NCI-H2196 treated with DMSO at 0.1 percent for 48 hours (cell line): Measurements from ENCODE around the gene ADRB2.

Experiments
- DNase-seq: peaks from one replicate; lab custom pipeline; 2025; ENCODE audit not compliant: unreplicated experiment; lab: John Stamatoyannopoulos, UW

ADRB2 gene

GRCh38 chr5:148830211-148830610 is 3.8 kb downstream of the ADRB2 start:
- no peak for DNase-seq

GRCh38 chr5:148831590-148832565 is 5.5 kb downstream of the ADRB2 start:
- no peak for DNase-seq

- DNase-seq: no peak
Observed at GRCh38 chr5:148833122-148833521, 6.7 kb downstream of the ADRB2 start.

DNA sequence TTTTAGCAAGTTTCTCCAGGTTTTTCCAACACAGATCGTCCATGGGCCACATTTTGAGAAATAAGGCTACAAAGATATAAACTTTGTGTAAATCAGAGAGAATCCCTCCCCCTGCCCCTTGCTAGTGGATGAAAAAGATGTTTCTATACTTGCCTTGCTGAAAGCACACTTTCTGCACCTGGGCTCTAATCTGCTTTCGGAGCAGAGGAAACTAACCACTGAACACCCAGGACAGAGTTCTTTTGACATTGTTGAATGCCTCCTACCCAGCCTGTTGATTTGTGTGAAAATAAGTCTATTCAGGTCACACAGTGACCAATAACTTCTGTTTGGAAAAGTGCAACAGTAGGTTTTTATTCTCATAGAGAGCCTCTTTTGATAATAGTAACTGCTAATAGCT is 7.5 kb downstream of the ADRB2 start:
- DNase-seq: no peak

- no peak for DNase-seq
Observed at GRCh38 chr5:148834689-148835088, 8.3 kb downstream of the ADRB2 start.

- no peak for DNase-seq
Observed at GRCh38 chr5:148836272-148837250, 10.2 kb downstream of the ADRB2 start.

DNA sequence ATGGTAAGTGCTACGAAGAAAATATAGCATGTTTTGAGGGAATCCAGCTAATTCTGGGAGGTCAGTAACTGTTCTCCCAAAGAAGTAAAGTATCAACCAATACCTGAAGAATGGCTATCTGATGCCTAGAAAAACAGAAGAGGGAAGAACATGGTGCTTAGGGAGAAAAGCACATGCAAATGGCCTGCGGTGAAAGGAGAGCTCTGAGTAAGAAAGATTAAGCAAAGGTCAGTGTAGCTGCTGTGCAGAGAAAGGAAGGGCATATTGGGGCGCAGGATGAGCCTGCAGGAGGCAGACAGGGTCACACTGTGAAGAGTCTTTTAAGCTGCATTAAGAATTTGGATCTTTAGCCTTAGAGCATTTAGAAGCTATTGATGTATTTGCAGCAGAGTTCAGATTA is 11.0 kb downstream of the ADRB2 start:
- no peak for DNase-seq

DNA sequence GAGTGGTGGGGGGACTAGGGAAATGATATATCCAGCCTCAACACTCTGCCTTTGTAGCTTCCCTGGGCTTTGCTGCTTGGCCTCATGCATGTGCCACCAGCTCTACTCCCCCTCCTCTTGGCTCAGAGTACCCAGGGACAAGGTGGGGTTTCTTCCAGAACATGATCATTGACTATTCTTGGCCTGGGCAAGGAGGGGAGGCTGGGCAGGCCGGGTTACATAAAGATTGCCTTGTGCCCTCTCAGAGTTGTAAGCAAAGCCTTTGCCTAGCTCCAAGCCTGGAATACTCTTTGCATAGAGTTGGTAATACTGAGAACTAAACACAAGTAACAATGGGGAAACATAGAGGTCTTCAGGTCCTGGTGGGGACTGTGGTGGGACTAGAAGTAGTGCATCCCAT is 11.9 kb downstream of the ADRB2 start:
- DNase-seq: no peak

- DNase-seq: no peak
Observed at GRCh38 chr5:148839960-148840359, 13.5 kb downstream of the ADRB2 start.

GRCh38 chr5:148840531-148840930 is 14.1 kb downstream of the ADRB2 start:
- DNase-seq: no peak

- no peak for DNase-seq
Observed at GRCh38 chr5:148841519-148841918, 15.1 kb downstream of the ADRB2 start.

DNA sequence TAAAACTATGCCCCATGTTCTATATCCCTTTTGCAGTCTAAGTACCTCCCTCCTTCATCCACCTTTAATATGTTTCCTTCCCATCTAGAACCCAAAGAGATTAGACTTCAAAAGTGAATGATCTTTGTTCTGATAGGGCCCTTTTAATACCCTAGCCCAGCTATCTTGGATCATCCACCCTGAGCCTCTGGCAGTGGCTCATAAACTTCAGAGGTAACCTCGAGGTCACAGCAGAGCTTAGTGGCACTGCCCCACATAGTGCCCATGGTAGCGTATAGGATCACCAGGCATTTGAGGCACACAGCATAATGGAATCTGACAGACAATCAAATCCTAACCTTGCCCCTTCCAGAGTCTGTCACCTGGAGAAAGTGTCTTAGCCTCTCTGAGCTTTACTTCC is 15.8 kb downstream of the ADRB2 start:
- no peak for DNase-seq

DNA sequence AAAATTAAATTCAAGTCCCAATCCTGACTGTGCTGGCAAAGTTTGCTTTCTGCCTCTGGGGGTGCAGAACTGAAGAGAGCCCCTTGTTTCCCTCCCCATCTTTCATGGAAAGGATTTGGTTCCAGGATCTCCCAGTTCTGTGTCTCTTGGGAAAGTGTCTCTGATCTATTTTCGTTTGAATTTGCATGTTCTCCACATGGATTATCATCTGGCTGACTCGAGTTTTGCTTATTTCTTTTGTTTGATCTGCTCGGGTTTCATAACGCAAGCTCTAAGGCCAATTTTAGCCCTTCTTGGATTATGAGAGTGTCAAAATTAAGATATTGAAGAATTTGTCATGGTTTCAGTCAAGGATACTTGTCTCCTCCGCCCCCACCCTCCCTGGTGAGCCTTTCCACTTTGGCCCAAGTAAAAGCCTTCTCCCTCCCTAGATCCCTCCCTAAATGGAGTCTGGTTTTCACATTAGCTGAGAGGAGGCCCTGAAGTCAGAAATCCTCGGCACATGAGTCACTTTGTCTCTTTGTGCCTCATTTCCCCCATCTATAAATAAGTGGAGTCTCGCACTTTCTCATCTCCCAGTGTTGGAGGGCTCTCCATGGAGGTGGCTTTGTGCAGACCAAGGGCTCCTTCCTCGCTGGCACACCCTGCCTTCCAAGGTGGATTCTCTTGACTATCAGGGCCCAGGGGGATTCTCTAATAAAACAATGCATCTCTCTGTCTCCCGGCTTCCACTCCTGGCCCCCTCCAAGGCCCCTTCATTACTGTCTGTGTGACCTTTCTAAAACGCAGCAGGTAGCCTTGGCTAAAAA is 17.3 kb downstream of the ADRB2 start:
- DNase-seq: no peak

- DNase-seq: no peak
Observed at GRCh38 chr5:148844433-148845280, 18.2 kb downstream of the ADRB2 start.

DNA sequence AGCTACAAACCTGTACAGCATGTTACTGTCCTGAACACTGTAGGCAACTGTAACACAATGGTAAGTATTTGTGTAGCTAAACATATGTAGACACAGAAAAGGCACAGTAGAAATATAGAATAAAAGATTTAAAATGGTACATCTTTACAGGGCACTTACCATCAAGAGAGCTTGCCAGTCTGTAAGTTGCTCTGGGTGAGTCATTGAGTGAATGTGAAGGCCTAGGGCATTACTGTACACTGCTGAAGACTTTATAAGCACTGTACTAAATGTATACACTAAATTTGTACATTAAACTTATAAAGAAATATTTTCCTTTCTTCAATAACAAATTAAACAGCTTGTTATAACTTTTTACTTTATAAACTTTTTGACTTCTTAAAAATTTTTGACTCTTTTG is 20.5 kb downstream of the ADRB2 start:
- DNase-seq: no peak

DNA sequence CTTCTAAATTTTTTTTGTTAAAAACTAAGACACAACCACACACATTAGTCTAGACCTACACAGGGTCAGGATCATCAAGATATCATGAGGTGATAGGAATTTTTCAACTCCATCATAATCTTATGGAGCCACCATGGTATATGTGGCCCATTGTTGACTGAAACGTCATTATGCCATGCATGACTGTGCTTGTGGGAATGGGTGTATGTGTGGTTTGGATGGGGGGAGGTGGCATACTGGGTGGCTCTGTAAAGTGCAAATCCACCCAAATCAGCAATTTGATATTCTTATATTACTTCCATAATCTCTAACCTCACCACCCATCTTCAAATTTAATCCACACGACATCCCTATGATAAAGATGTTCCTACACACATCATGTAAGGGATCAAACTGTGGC is 21.0 kb downstream of the ADRB2 start:
- no peak for DNase-seq

GRCh38 chr5:148848393-148849031 is 22.1 kb downstream of the ADRB2 start:
- no peak for DNase-seq

GRCh38 chr5:148849461-148849860 is 23.1 kb downstream of the ADRB2 start:
- DNase-seq: no peak

DNA sequence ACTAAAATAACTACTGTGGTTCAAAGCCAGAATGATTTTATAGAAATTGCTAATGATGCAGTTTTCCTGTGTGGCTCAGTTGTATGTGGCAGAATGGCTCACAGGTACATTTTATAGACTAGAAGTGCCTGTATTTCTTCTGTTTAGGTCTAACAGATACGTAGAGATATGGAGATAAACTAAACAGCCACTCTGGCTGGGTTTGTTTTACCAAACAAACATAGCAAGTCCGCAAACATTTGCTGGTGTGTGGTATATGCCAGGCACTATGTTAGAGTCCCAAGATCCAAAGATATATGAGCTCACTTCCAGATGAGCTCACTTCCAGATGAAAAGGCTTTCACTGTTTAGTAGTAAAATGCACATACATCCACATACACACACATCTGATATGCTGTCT is 24.4 kb downstream of the ADRB2 start:
- DNase-seq: no peak
